HG02798 (cell line): ENCODE data around the gene SHB.

ENCODE experiments used
- ATAC-seq: cut with Tn5 transposase; IDR thresholded peaks from one replicate; pipeline ENCODE4 v1.9.1; 2021; ENCODE audit warnings: mild to moderate bottlenecking; ENCODE audit not compliant: unreplicated experiment, poor library complexity

Gene SHB

GRCh38 chr9:37995348-37995737 is 73.7 kb downstream of the SHB start:
- no peak for ATAC-seq

DNA sequence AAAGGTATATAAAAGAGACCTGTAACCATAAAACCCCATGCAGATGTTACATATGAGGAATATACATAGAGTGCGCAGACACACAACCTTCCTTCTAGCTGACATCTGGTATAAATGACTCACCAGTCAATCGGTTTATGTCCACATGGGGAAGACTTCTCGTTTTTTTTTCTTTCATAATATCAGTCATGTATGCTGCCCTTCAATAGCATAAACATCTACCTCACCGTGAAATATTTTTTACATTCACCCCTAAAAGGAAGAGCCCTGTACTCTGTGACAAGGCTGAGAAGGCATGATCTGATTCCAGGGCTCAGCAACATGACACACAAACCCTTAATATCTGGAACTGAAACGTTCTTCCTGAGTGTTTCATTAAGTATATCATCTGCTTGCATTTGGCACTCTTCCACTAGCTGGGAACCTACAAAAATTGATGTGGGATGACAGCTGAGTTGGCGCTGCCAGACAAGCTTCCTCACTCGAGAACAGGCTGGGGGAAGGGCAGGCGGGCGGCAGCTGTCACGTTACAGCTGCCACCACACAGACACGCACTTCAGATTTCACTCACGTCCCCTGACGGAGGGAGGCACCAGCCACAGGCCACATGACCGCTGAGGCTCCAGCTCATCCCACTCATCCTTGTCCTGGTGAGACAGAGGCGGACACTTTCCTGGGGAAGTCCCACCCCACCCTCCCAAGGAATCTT is 74.2 kb downstream of the SHB start:
- peak; percentile 83 for ATAC-seq

- ATAC-seq = no peak
Observed at GRCh38 chr9:37992924-37993349, 76.1 kb downstream of the SHB start.

GRCh38 chr9:37990404-37991015 is 78.5 kb downstream of the SHB start:
- no peak for ATAC-seq

GRCh38 chr9:37989701-37990100 is 79.3 kb downstream of the SHB start:
- ATAC-seq = no peak

- no peak for ATAC-seq
Observed at GRCh38 chr9:37988602-37989001, 80.4 kb downstream of the SHB start.

DNA sequence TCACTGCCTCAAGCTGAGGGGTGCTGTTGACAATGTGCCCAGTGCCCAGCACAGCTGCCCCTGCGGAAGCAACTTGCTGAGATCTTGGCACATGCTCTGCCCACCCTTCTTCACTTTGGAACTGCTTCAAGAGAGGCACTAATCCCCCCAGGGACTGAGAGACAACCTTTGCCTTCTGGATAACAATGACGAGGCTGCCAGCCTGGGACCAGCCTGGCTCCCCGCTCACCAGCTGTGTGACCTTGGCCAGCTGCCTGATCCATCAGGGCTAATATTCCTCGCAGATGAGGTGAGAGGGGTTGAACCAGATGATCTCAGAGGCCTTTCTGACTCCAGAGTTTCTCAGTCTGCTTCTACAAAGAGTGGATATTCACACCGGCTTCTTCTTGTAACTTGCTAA is 81.0 kb downstream of the SHB start:
- ATAC-seq = no peak

GRCh38 chr9:37987467-37987981 is 81.5 kb downstream of the SHB start:
- ATAC-seq = no peak

DNA sequence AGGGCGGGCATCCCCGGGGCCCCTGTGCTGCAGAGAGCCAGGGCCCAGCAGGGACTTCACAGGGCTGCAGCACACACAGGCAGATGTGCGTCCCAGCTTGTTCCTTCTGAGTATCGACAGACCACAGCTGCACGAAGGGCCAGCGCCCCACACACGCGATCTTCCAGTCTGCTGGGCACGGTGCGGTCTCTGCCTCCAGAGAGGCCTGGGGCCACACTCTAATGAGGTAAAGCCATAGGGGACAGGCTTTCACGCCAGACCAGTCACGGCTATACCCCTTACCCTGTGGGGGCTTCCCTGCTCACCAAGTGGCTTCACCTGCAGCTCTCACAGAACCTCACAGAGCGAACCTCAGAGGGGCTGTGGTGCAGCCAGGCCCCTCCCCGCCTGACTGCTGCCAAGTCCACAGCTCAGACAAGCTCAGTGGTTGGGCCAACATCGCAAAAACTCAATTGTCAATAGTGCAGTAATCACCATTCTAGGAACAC is 82.2 kb downstream of the SHB start:
- ATAC-seq = no peak

- no peak for ATAC-seq
Observed at GRCh38 chr9:37986001-37986400, 83.0 kb downstream of the SHB start.

- ATAC-seq = no peak
Observed at GRCh38 chr9:37984672-37985611, 84.1 kb downstream of the SHB start.

DNA sequence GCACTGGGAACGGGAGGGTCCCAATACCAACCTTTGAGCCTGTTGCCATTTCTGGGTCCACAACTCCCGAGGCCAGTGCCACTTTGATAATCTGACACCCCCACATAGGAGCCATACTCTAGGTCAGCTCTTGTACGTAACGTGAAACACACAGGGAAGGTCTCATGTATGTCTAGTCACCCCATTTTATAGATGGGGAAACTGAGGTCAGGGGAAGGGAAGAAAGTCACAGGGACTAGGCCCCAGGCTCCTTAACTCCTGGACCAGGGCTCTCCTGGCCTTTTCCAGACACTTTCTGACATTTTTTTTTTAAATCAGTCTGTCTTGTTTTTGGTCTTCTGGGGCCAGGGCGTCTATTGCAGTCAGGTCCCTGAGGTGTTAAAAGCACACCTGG is 84.8 kb downstream of the SHB start:
- no peak for ATAC-seq

- ATAC-seq = no peak
Observed at GRCh38 chr9:37983381-37984067, 85.5 kb downstream of the SHB start.

- no peak for ATAC-seq
Observed at GRCh38 chr9:37979844-37980243, 89.2 kb downstream of the SHB start.

DNA sequence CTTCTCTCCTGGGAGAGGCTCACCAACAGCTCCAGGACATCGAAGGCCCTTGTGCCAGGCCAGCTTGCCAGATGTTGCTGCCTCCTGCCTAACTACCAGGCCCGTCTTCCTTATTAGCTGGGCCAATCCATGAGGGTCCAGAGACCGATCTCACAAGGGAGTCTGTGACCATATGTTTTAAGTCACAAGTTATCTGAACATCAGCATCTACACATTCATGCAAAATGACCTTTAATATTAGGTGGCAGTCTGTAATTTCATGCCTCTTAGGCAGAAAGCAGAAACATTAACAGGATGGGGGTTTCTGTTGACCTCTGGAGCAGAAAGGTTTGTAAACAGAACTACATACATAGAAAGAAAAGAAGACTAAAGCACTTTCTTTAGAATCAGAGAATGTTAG is 90.0 kb downstream of the SHB start:
- no peak for ATAC-seq

- ATAC-seq = no peak
Observed at GRCh38 chr9:37978481-37978864, 90.6 kb downstream of the SHB start.

DNA sequence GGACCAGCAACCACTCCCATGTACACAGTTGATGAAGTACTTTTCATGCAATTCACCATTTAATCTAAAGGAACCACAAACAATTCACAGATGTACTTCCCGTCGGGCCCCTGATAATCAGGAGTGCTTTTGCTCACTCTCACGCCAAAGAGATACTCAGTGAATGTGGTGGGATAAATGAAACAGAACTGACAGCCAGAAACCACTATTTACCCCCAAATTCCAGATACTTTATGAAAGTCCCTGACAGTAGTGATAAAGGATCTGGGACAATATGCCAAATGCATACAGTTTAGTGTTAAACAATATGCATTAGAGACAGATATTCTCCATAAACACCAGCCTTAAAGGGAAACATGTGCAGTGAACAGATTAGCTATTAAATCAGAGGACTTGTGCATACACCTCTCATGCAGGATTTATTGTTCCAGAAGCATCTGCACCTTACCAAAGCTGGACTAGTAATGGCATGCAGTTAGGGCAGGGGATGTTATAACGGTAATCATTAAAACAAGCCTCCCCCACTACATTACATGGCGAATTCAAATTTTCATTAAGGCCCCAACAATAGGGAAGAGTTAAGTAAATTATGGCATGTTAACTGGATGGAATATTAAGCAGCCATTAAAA is 91.1 kb downstream of the SHB start:
- ATAC-seq = no peak

- no peak for ATAC-seq
Observed at GRCh38 chr9:37976714-37977477, 92.1 kb downstream of the SHB start.

DNA sequence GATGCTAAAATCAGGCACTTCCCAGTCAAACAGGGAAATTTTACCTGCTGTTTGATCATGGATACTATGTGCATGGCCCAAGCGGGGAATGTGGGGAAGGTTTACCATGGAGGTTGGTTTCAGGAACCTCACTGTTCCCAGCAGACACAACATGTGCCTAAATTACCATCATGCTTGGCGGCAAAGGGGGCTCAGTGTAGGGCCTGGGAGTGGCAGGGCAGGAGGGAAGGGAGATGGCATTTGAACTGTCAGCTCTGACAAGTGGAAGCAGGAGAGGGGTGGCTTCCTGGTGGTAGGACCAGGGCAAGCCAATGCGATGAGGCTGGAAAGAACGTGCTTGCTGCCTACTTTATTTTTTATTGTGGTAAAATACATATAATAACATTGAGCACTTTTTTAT is 93.4 kb downstream of the SHB start:
- no peak for ATAC-seq
